HG03097 (cell line): ENCODE results near the gene CCHCR1.

Experiments used
- ATAC-seq: cut with Tn5 transposase; IDR thresholded peaks from one replicate; pipeline ENCODE4 v1.9.1; 2021; ENCODE audit not compliant: unreplicated experiment, low FRiP score

Gene CCHCR1

GRCh38 chr6:31135710-31136109 lies 21.9 kb downstream of the CCHCR1 start:
- no peak for ATAC-seq

DNA sequence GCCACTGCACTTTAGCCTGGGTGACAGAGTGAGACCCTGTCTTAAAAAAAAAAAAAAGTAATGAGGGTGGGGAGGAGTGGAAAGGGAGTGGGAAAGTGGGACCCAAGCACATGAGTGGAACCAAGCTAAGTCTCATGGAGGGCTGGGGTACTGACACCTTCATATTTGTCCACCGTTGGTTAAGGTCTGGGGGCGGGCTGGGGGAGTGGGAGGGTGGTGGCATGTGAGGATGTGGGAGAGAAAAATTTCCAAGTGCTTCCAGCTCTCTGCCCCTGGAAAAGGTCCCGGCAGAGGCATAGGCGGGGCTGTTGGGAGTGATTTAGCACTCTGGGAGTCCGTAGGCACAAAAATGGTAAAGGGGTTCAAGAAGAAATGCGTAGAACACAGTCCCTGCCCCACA lies 24.8 kb downstream of the CCHCR1 start:
- no peak for ATAC-seq

DNA sequence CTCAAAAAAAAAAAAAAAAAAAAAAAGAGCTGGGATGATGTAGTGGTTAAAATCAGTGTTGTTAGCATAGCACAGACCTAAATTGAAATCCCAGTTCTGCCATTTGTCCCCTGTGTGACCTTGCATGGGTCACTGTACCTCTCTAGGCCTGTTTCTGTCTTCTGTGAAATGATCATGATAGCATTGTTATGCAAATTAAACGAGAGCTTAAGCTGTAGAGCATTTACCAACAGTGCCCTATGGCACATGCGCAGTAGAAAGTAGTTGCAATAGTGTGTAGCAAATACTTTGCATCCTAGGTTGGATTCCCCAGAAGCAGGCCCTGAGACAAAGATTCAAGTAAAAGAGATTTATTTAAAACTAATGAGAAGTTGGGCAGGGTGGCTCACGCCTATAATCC lies 26.0 kb downstream of the CCHCR1 start:
- ATAC-seq, result no peak

GRCh38 chr6:31130751-31131150 lies 26.9 kb downstream of the CCHCR1 start:
- ATAC-seq, result no peak

DNA sequence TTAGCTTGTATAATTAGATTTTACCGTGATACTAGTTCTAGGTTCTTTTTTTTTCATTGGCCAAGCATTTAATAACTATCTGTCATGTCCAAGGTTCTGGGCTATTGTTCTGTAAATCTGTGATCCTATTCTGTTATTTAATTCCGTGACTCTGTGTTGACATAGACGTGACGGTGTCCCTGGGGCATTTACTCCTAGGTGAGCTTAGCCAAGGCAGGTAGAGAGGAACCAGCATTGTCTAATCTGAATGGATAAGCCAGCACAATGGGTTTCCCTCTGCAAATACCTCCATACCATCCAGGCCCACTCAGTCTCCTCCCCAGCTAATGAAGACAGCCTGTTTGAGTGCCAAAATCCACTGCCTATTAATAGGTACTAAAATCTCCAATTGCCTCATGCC lies 28.5 kb downstream of the CCHCR1 start:
- ATAC-seq, result no peak

GRCh38 chr6:31128093-31128676 lies 29.4 kb downstream of the CCHCR1 start:
- no peak for ATAC-seq

DNA sequence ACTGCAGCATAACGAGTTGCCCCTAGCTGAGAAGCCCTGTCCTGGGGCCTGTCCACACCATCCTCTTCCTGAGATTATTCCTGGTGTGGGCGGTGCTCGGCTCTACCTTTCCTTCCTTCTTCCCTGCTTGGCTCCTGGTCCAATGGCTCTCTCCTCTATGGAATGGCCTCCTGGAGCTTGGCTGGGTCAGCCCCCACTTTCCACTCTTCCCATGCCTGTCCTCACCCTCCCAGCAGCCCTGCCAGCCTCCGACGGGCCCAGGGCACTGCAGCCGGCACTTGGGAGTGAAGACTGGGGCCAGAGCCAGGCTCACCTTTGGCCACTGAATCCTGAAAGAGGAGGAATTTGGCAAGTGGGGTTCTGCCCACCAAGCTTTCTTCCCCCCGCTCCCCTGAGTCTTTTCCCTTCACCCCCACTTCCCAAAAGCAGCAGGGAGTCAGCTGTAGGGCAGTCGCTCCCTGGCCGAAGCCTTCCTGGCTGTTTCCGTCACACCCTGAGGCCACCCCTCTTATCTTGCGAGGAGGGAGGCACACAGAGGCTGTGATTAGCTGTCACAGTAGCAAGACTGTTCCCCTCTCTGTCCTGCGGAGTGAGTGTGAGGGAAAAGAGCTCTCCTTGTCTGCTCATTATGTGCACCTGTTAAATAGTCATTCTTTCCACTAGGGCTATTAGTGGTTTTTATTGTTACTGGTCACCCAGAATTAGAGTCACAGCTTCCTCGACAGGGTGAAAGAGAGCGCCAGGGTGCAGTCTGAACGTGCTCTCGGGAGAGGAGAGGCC lies 31.0 kb downstream of the CCHCR1 start:
- ATAC-seq, result no peak

- ATAC-seq, result no peak
Measured at GRCh38 chr6:31125586-31126363, 31.8 kb downstream of the CCHCR1 start.

DNA sequence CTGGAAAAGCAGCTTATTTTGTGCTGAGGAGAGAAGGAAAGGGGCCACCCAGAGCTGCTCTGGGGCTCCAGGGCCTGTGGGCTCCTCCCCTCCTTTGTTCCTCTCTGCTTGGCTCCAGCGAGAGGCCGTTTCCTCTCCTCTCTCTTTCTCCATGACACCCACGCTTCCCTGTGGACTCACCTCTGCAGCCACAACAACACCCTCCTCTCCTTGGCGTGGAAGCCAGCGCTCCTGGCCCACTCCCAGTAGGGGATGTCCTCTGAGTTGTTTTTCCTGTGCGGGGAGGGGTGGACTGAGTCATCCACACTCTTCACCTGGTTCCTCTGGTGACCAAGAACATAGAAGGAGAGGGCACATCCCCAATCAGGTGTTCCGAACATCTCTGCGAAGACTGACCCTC lies 32.4 kb downstream of the CCHCR1 start:
- ATAC-seq, result no peak

- no peak for ATAC-seq
Measured at GRCh38 chr6:31122791-31123706, 34.6 kb downstream of the CCHCR1 start.

GRCh38 chr6:31121131-31121790 lies 36.3 kb downstream of the CCHCR1 start:
- no peak for ATAC-seq

DNA sequence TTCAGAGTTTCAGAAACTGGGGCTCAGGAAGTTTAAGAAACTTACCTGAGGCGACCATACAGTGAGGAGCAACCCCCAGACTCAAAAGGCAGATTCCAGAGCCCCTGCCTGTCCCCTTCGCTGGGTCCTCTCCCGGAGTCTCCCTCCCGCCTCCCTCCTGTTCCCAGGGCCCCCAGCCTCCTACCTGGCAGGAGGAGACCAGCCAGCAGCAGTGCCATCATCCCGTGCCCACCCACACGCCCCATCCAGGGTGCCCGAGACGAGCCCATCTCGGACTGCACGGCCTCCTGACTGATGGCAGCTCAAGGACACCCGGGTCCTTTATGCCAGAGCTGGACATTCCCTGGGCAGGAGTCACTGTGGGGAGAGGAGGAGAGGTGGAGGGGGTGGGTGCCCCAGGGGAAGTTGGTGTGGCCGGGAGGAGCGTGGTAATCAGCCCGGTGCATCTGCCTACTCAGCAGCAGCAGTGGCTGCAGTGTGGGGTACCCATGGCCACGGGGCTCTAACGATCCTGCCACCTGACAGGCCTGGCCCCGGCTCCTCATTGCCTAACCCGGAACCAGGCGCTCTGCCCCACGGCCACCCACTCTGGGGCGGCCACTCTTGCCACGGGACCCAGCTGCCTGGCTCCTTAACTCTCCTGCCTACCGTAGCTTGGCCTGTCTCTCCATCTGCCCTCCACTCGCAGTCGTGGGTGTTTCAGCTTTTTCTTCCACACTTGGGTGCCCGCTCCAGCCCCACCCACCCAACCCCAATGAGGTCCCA lies 37.3 kb downstream of the CCHCR1 start, which contains the start of gene CDSN:
TSS of gene CDSN (minus strand) at position 296 of the 765 bp plus-strand sequence. CDS start at position 269, 27 bp downstream.
- no peak for ATAC-seq

- no peak for ATAC-seq
Measured at GRCh38 chr6:31118178-31118577, 39.4 kb downstream of the CCHCR1 start.

- no peak for ATAC-seq
Measured at GRCh38 chr6:31116661-31117385, 40.8 kb downstream of the CCHCR1 start.

DNA sequence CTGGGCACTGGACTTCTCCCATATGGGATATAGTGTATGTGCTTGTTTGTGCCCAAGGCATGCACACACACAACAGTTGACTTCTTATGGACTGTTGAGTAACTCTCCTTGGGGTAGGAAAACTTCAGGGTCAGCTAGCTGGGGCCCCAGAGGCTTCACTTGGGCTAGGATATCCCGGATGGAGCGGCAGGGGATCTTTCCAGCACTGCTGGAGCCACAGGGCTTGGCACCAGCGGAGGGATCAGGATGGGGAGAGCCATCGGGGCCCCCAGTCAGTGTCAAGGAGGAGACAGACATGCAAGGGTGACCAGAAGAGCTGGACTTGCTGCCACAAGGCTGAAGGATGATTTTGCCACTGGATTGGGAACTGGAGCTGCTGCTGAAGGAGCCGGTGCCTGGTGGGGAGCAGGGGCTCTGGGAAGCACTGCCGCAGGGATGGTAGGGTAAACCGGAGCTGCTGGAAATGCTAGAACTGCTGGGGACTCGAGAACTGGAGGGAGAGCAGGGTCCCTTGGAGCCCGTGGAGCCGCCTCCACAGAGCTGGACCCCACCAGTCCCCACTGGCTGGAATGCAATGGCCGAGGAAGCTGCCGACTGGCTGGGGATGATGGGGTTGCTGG lies 41.6 kb downstream of the CCHCR1 start:
- no peak for ATAC-seq

GRCh38 chr6:31114970-31115849 lies 42.4 kb downstream of the CCHCR1 start:
- ATAC-seq, result no peak

DNA sequence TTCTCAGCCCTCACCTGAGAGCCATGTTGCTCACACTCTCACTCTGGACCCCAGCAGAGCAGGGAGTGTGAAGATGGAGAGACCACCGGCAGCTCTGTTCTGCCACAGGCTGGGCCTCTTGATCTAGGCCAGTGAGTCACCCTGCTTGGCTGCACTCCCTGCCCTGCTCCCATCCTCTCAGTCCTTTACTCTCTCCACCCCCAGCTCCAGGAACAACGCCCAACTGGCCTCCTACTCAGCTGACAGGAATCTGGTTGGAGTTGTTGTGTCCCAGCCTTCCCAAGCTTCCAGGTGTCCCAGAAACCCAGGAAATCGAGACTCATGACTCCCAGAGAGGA lies 43.1 kb downstream of the CCHCR1 start, which contains the start of gene PSORS1C1:
TSS of gene PSORS1C1 (plus strand) at position 260 of the 338 bp plus-strand sequence. CDS start 14,833 bp downstream, outside the sequence.
- ATAC-seq, result no peak
